Activated CD4-positive, alpha-beta T cell treated with anti-CD3 and anti-CD28 coated beads, Interleukin-2, amount 50 U/mL, for 48 hours (primary cell): ENCODE data around the gene ZDHHC6.
"Not testable (repeated sequence)": the region's sequence is repeated elsewhere in the genome, so short reads cannot be mapped to it uniquely, and the experiment has no call there.

Experiments
- DNase-seq, 2 experiments: peaks; one replicate each; pipeline ENCODE4 v3.0.0-alpha.2; 2020

ZDHHC6 gene

GRCh38 chr10:112388548-112388947 is 58.2 kb downstream of the ZDHHC6 start:
- no peak for DNase-seq

- not testable (repeated sequence) for DNase-seq
These were observed 58.7 kb downstream of the ZDHHC6 start for GRCh38 chr10:112388056-112388455.

- DNase-seq = no peak
These were observed 61.5 kb downstream of the ZDHHC6 start for GRCh38 chr10:112385201-112385600.

GRCh38 chr10:112384141-112384540 is 62.6 kb downstream of the ZDHHC6 start:
- no peak for DNase-seq

DNA sequence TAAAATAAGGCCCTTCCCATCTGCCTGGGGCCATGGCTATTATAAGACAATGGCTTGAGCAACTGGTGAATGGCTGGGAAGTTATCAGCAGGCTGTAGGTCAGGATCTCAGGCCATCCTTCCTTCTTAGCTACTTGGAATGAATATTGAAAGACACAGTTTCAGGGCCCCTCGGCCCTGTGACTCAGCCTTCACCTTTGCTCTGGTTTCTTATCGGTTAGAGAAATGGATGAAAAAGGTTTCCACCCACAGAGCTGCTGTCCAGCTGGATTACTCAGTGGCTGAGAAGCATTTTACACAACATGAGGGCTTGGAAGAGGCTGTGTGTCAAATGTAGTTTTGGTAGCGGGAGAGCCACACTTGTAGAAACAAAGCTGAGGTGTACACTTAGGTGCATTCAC is 63.4 kb downstream of the ZDHHC6 start:
- peak; percentile 27 to 35 for DNase-seq

DNA sequence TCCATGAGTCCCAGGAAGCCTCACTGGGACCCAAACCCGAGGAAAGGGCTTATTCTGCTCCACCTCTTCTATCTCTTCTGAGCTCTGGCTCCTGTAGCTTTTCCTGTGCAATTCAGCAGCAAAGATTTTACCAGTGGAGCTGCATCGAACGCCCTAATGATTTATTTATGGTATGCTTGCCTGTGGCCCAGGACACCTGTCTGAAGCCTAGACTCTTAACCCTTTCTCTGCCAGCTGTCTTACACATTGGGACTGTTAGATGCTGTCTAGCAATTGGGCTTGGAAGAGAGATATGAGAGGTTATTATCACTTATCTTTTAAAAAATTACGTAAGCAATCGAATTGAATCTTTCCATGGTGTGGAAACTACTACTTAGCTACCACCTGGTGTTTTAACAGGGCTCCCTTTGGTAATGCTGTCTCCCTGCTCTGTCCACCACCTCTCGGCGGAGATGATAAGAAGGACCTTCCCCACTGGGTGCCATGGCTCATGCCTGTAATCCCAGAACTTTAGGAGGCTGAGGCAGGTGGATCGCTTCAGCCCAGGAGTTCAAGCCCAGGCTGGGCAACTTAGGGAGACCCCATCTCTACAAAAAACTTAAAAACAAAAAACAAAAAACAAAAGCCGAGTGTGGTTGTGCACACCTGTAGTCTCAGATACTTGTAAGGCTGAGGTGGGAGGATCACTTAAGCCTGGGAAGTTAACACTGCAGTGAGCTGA is 64.0 kb downstream of the ZDHHC6 start:
- no peak for DNase-seq
